Pancreas (tissue), 10 donors: ENCODE measurements around the gene RELT. TPM values are rescaled to one million over a fixed set of nuclear protein-coding genes. Genes with fewer than 3 reads are reported as not detected.

ENCODE experiments used
- ATAC-seq, 4 donors: fragments of 200-7000 bp; cut with Tn5 transposase; one replicate each; pipeline versions ENCODE4 v1.8.0 to v1.9.1; 2020; ENCODE audit warnings: mild to moderate bottlenecking in 4 of 4, moderate library complexity in 4 of 4
- DNase-seq, 6 donors: peaks; one replicate each; pipeline ENCODE4 v3.0.0-alpha.2; 2020
- FAIRE-seq: peaks from 2 replicates; lab custom pipeline; 2012; peaks lifted over from hg19 to GRCh38; lab: Jason Lieb, UNC
- H3K27ac ChIP-seq, 4 donors: fragments of 200-600 bp; sonication (generic); 1 replicate in 3 of 4; 2 replicates in 1 of 4; pipeline versions ENCODE4 v1.5.0 to v1.8.0; 2020
- H3K27me3 ChIP-seq, 4 donors: fragments of 200-600 bp; one replicate each; pipeline ENCODE4 v1.8.0; 2021
- H3K36me3 ChIP-seq, 3 donors: fragments of 200-600 bp; sonication (generic) in 1 of 3; one replicate each; pipeline versions ENCODE4 v1.5.0 to v1.8.0; 2020 to 2021
- H3K4me1 ChIP-seq, 3 donors: fragments of 200-600 bp; one replicate each; pipeline ENCODE4 v1.8.0; 2021
- H3K4me3 ChIP-seq, 4 donors: fragments of 200-600 bp; sonication (generic) in 2 of 4; one replicate each; pipeline versions ENCODE4 v1.5.0 to v1.8.0; 2020 to 2021
- H3K9me3 ChIP-seq, 4 donors: fragments of 200-600 bp; one replicate each; pipeline ENCODE4 v1.8.0; 2021
- WGBS, 2 donors: extraction: QIAGEN DNeasy Blood & Tissue Kit; methylation state at CpG; one replicate each; pipeline ENCODE4 v1.1.7; 2013; 5-methylcytosine and 5-hydroxymethylcytosine counted together
- intact Hi-C, 3 donors: fragments of 100-400 bp; cut with DNase I; formaldehyde crosslinking; loops; one replicate each; pipeline versions ENCODE4 v1.11.1 to v1.14.2; 2022
- polyA plus RNA-seq, 2 donors: library from polyadenylated mRNA; stranded (reverse); fragments of 200-250 nt; gene quantifications; one replicate each; pipeline ENCODE4 v1.2.3, GENCODE V29; 2013
- total RNA-seq, 6 donors: library from RNA; stranded (reverse); fragmentation: NEBNext Ultra II Directional in 4 of 6; extraction: Animal tissue kit (Norgen Biotek cat#: 25700) in 4 of 6; gene quantifications; one replicate each; pipeline versions ENCODE4 v1.2.1 to v1.2.4, GENCODE V29; 2021 to 2023
- TF ChIP-seq, protein P1 (sequence below), 4 donors: fragments of 200-600 bp; sonication (generic) in 3 of 4; IDR thresholded peaks; one replicate each; pipeline versions ENCODE4 v1.5.0 to v1.8.0; 2021; ENCODE audit warnings: antibody characterized with exemption in 4 of 4
- donor health status: healthy with polysubstance abuse.
- donor health status: DM: no; HTN: no; CAD: no; lungs with moderate emphysema.
- donor health status: DM: no; HTN: no; CAD: no.
- donor health status: control.
- donor health status: control.
- donor health status: Bipolar disorder and iron deficiency.
- donor health status: DM: yes; HTN: yes; CAD: no.
- donor health status: DM: no; HTN: no; CAD: no.
- donor health status: DM: no; HTN: no; CAD: no.
- donor health status: DM: yes; HTN: yes; CAD: no.

Gene RELT
- total and polyA plus RNA-seq, 8 donors, result 0.23 to 4.7 (median 0.75) TPM

GRCh38 chr11:73388265-73389133 is 12.3 kb downstream of the RELT start:
- ATAC-seq (peak in 2 of 4 donors; percentile 6 to 13), FAIRE-seq (no peak), DNase-seq (no peak)
- TF ChIP-seq, protein P1, sequence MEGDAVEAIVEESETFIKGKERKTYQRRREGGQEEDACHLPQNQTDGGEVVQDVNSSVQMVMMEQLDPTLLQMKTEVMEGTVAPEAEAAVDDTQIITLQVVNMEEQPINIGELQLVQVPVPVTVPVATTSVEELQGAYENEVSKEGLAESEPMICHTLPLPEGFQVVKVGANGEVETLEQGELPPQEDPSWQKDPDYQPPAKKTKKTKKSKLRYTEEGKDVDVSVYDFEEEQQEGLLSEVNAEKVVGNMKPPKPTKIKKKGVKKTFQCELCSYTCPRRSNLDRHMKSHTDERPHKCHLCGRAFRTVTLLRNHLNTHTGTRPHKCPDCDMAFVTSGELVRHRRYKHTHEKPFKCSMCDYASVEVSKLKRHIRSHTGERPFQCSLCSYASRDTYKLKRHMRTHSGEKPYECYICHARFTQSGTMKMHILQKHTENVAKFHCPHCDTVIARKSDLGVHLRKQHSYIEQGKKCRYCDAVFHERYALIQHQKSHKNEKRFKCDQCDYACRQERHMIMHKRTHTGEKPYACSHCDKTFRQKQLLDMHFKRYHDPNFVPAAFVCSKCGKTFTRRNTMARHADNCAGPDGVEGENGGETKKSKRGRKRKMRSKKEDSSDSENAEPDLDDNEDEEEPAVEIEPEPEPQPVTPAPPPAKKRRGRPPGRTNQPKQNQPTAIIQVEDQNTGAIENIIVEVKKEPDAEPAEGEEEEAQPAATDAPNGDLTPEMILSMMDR (IDR thresholded peaks at IDR 0.05), result no peak
- intact Hi-C loops, result no loop called here
- no peaks in the 10 kb centered on the region for H3K9me3 ChIP-seq
- H3K27ac ChIP-seq, result peak overlapping the region in 2 of 4 donors; percentile 7 to 33
- no peaks in the 10 kb centered on the region for H3K36me3 ChIP-seq
- peaks cover 0 to 3% (median 0%) of the 10 kb centered on the region in 3 donors for H3K4me1 ChIP-seq
- 86 to 88% methylated on average over 23 of the region's 23 CpGs for WGBS, 2 donors
- no peak overlapping the region for H3K4me3 ChIP-seq
- no peaks in the 10 kb centered on the region for H3K27me3 ChIP-seq

- H3K36me3 ChIP-seq, result no peaks in the 10 kb centered on the region
- TF ChIP-seq, protein P1 (IDR thresholded peaks at IDR 0.05), result no peak
- DNase-seq (no peak), ATAC-seq (no peak), FAIRE-seq (no peak)
- no peaks in the 10 kb centered on the region for H3K9me3 ChIP-seq
- H3K27me3 ChIP-seq, result no peaks in the 10 kb centered on the region
- intact Hi-C loops, result no loop called here
- WGBS, 2 donors, result 80 to 92% methylated on average over 6 of the region's 6 CpGs
- no peaks in the 10 kb centered on the region for H3K4me1 ChIP-seq
- H3K4me3 ChIP-seq, result no peak overlapping the region
- no peak overlapping the region for H3K27ac ChIP-seq
Observed at GRCh38 chr11:73389134-73389525, 12.9 kb downstream of the RELT start.

GRCh38 chr11:73389916-73390315 is 13.7 kb downstream of the RELT start:
- Histone ChIP-seq H3K27me3 (no peaks in the 10 kb centered on the region), H3K36me3 (no peaks in the 10 kb centered on the region), H3K27ac (no peak overlapping the region), H3K4me3 (no peak overlapping the region), H3K4me1 (no peaks in the 10 kb centered on the region), H3K9me3 (no peaks in the 10 kb centered on the region)
- FAIRE-seq (no peak), DNase-seq (no peak), ATAC-seq (peak in 1 of 4 donors; percentile 29)
- TF ChIP-seq, protein P1 (IDR thresholded peaks at IDR 0.05), result no peak
- intact Hi-C loops, result loop anchor here in 2 of 3 donors (5.0 to 10.0 kb wide), 4 partner anchors 33 to 265 kb away; no protein-coding TSS in a partner anchor
- 59 to 70% methylated on average over 7 of the region's 7 CpGs for WGBS, 2 donors

GRCh38 chr11:73390601-73391565 is 14.7 kb downstream of the RELT start:
- DNase-seq (no peak), FAIRE-seq (no peak), ATAC-seq (no peak)
- Histone ChIP-seq H3K27ac (no peak overlapping the region), H3K4me3 (no peak overlapping the region), H3K9me3 (no peaks in the 10 kb centered on the region), H3K36me3 (no peaks in the 10 kb centered on the region), H3K4me1 (no peaks in the 10 kb centered on the region), H3K27me3 (no peaks in the 10 kb centered on the region)
- TF ChIP-seq, protein P1 (IDR thresholded peaks at IDR 0.05), result no peak
- intact Hi-C loops, result loop anchor here in 2 of 3 donors (5.0 to 10.0 kb wide), 4 partner anchors 34 to 264 kb away; no protein-coding TSS in a partner anchor
- 88 to 92% methylated on average over 12 of the region's 12 CpGs for WGBS, 2 donors
